Sigmoid colon (tissue), 4 donors: ENCODE results near the gene EPB42.

Experiments
- CTCF ChIP-seq, 4 experiments: fragments of 450-650 bp in 3 of 4; fragments of 200-600 bp in 1 of 4; IDR thresholded peaks; one replicate each; pipeline ENCODE4 v1.5.1; 2016 to 2019; ENCODE audit warnings: antibody characterized with exemption in 4 of 4, mild to moderate bottlenecking in 3 of 4, moderate library complexity in 2 of 4
- EP300 ChIP-seq, 4 donors: sonication (generic); formaldehyde crosslinking; IDR thresholded peaks; one replicate each; pipeline ENCODE4 v1.6.1; 2017; ENCODE audit warnings: antibody characterized with exemption in 4 of 4
- POLR2A ChIP-seq, 2 donors: fragments of 450-650 bp; IDR thresholded peaks; one replicate each; pipeline ENCODE4 v1.6.1; 2016; ENCODE audit warnings: antibody characterized with exemption in 2 of 2, mild to moderate bottlenecking in 2 of 2, moderate library complexity in 2 of 2
- POLR2AphosphoS5 ChIP-seq, 4 donors: sonication (generic); formaldehyde crosslinking; IDR thresholded peaks; one replicate each; pipeline ENCODE4 v1.6.1; 2017; ENCODE audit warnings: antibody characterized with exemption in 4 of 4

- TF ChIP-seq CTCF (IDR thresholded peaks at IDR 0.05) (no peak), POLR2AphosphoS5 (IDR thresholded peaks at IDR 0.05) (no peak), POLR2A (IDR thresholded peaks at IDR 0.05) (no peak), EP300 (IDR thresholded peaks at IDR 0.05) (no peak)
These were observed 69.1 kb downstream of the EPB42 start for GRCh38 chr15:43151688-43152087.
